RWPE1 (cell line): ENCODE results near the gene PDGFB.

ENCODE experiments used
- CTCF ChIA-PET: fragments of 350-600 bp; sonication (Branson Sonifier 250); formaldehyde crosslinking; extraction: SDS; loops from one replicate; lab custom pipeline; 2021; lab: Yijun Ruan, JAX
- POLR2A ChIA-PET: fragments of 400-600 bp; formaldehyde crosslinking; extraction: SDS; loops from one replicate; lab custom pipeline; 2020; ENCODE audit warnings: antibody characterized with exemption; ENCODE audit not compliant: low non-redundant PET; lab: Yijun Ruan, JAX
- DNase-seq: peaks from one replicate; pipeline ENCODE4 v3.0.0; 2012; ENCODE audit warnings: low spot score
- H3K27ac ChIP-seq: fragments of 450-650 bp; 2 replicates; pipeline ENCODE4 v1.5.1; 2017
- TF ChIP-seq, protein P1 (sequence below): fragments of 450-650 bp; conservative IDR thresholded peaks from 2 replicates; pipeline ENCODE4 v1.5.1; 2017; ENCODE audit warnings: low read depth, mild to moderate bottlenecking

The PDGFB gene

DNA sequence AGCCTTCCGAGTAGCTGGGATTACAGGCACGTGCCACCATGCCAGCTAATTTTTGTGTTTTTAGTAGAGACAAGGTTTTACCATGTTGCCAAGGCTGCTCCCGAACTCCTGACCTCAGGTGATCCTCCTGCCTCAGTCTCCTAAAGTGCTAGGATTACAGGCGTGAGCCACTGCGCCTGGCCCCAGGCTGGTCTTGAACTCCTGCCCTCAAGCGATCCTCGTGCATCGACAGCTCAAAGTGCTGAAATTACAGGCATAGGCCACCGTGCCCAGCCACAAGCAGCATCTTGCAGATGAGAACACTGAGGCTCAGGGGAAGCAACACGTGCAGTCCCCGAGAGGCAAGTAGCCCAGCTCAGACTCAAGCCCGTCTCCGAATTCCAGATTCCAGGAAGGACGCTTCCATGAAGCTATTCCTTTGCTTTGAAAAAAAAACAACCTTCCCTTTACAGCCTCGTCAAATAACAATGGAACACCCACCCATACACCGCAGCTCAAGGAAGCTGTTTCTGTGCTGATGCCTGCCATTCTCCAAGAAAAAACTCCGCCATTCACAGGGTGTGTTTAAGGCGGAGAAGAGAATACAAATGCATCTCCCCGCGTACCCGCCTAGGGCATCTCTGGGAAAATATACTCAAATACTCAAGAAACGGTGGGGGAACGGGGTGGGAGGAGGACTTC is 34.5 kb upstream of the PDGFB start:
- H3K27ac ChIP-seq = no peak overlapping the region
- DNase-seq = no peak
- ChIA-PET POLR2A (no interaction called here), CTCF (no interaction called here)
- TF ChIP-seq, protein P1, sequence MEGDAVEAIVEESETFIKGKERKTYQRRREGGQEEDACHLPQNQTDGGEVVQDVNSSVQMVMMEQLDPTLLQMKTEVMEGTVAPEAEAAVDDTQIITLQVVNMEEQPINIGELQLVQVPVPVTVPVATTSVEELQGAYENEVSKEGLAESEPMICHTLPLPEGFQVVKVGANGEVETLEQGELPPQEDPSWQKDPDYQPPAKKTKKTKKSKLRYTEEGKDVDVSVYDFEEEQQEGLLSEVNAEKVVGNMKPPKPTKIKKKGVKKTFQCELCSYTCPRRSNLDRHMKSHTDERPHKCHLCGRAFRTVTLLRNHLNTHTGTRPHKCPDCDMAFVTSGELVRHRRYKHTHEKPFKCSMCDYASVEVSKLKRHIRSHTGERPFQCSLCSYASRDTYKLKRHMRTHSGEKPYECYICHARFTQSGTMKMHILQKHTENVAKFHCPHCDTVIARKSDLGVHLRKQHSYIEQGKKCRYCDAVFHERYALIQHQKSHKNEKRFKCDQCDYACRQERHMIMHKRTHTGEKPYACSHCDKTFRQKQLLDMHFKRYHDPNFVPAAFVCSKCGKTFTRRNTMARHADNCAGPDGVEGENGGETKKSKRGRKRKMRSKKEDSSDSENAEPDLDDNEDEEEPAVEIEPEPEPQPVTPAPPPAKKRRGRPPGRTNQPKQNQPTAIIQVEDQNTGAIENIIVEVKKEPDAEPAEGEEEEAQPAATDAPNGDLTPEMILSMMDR = no peak

DNA sequence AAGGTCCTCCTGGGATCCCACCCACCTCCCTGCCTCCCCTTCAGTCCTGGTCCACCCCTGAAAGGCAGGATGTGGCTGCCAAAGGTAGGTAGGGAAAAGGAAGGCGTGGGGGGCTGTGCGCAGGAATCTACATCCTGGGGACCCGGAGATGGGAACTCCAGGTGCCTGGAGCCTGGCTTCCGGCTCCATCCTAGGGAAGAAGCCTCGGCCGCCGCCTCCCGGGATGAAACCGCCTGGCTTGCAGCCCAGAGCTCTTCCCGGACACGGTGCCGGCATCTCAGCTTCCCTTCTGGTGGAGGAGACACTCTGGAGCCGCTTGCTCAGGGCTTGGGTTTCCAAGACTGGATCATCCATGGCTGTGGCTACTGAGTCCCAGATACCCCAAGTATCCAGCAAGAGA is 33.3 kb upstream of the PDGFB start:
- H3K27ac ChIP-seq = no peak overlapping the region
- no peak for DNase-seq
- TF ChIP-seq, protein P1 = no peak
- CTCF ChIA-PET = no interaction called here
- POLR2A ChIA-PET = no interaction called here

DNA sequence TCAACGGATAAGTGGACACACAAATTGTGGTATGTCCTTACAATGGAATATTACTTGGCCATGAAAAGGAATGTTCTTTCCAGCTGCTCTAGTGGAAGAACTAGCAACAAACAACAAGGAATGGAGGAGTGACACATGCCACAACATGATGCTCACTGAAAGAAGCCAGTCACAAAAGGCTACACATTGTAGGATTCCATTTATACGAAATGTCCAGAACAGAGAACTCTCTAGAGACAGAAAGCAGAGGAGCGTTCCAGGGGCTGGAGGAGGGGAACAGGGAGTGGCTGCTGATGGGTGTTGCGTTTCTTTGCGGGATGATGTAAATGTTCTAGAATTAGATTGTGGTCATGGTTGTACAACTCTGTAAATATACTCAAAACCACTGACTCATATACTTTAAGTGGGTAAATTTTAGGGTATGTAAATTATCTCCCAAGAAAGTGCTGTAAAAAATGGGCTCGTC is 32.4 kb upstream of the PDGFB start:
- CTCF ChIA-PET = no interaction called here
- H3K27ac ChIP-seq = no peak overlapping the region
- POLR2A ChIA-PET = no interaction called here
- TF ChIP-seq, protein P1 = no peak
- DNase-seq = no peak

DNA sequence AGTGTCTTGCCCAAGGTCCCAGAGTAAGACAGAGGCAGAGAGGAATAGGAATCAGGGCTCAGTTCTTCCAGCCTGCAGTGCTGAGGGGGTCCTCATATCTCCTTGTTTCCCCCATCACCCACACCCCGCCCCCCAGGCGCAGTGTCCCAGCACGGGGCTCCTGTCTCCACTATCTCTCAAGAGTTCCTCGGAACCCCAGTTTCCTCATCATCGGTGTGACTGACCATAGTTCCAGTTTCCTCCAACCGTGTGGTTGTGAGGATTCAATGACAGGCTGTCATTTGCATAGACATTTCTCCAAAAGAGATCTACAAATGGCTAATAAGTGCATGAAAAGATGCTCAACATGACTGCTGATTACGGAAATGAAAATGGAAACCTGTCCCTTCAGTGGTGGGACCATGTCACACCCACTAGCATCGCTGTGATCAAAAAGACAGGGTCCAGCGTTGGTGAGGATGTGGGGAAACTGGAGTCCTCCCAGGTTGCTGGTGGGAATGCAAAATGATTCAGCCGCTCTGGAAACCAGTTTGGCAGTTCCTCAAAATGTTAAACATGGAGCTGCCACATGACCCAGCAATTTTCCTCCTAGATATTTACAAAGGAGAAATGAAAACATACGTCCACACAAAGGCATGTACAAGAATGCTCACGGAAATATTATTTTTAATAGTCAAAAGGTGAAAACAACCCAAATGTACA is 31.8 kb upstream of the PDGFB start:
- ChIA-PET POLR2A (no interaction called here), CTCF (no interaction called here)
- H3K27ac ChIP-seq = no peak overlapping the region
- TF ChIP-seq, protein P1 = no peak
- no peak for DNase-seq

DNA sequence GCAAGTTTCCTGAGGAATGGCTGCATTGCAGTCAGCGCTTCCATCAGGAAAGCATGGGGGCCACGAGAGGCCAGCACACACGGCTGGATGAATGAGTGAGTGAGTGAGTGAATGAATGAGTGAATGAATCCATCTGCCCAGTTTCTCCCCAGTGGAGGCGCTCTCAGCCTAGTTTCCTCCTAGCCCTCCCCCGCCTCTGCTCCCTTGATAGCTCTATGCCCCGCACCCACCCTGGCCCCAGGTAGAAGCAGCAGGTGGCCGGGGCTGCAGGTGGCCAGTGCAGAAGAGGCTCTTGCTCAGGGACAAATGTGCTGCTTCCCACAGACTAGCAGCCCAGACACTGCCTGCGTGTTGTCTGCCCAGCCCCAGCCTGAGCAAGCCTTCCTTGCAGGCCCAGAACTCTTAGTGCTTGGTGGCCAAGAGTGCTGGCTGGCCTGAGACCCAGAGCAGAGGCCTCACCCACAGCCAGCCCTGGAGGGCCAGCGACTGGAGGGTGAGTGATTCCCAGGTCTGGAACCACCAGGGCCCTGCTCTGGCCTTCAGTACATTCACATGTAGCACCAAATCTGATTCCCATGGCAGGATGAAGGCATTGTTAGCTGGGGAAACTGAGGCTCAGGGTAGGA is 31.1 kb upstream of the PDGFB start:
- CTCF ChIA-PET = no interaction called here
- TF ChIP-seq, protein P1 = no peak
- no peak for DNase-seq
- POLR2A ChIA-PET = no interaction called here
- no peak overlapping the region for H3K27ac ChIP-seq

DNA sequence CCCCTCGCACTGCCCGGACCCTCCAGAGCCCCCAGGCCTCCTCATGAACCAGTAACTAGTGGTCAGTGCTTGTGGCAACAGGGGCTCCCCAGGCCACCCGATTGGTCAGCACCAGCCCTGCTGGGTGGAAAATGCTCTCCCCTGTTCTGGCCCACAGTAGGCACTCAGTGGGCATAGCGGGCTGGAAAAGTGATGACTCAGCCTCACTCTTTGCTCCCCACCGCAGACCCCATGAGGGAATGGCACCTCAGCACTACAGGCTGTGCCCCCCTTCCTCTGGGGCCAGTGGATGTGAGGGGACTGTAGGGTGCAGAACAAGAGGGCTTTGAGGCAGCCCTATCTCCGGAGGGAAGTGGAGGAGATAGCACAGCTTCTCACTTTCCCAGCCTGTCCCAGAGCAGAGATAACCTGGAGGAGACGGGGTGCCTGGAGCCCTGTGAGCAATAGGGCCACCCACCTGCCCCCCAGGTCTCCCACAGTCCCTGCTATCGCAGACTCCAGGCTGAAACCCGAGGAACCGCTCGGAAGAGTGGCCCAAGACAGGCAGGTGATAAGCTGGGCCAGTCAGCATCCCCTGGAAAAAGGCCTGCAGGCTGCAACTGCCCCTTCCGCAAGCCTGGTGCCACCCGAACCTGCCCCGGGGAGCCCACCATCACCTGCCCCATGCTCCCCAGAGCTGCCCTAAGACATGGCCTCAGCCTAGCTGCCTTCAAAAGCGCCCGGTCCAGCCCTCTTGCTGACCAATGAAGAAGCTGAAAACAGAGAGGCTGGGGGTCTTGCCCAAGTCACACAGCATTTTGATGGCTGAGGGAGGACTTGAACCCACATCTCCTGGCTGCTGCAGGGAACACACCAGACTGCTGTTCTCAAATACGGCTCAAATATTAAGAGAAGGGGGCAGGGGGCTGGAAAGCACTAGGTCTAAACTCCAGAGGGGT is 29.4 kb upstream of the PDGFB start:
- no peak overlapping the region for H3K27ac ChIP-seq
- TF ChIP-seq, protein P1 = no peak
- ChIA-PET CTCF (no interaction called here), POLR2A (no interaction called here)
- no peak for DNase-seq
